NB4 (cell line): ENCODE data around the gene BRSK2.
"Not testable (repeated sequence)": the region's sequence is repeated elsewhere in the genome, so short reads cannot be mapped to it uniquely, and the experiment has no call there.

ENCODE experiments used
- MYC ChIP-seq: IDR thresholded peaks from 2 replicates; pipeline ENCODE4 v1.6.1; 2011; ENCODE audit warnings: low read depth, low read length
- POLR2A ChIP-seq: IDR thresholded peaks from 2 replicates; pipeline ENCODE4 v1.6.1; 2011; ENCODE audit warnings: mild to moderate bottlenecking; ENCODE audit not compliant: insufficient read length; ENCODE audit errors: extremely low read depth
- TF ChIP-seq, protein P1 (sequence below): IDR thresholded peaks from one replicate; pipeline ENCODE4 v1.5.1; 2012; ENCODE audit warnings: low read depth, low read length
- TF ChIP-seq, protein P2 (sequence below): IDR thresholded peaks from 2 replicates; pipeline ENCODE4 v1.6.1; 2011; ENCODE audit warnings: low read depth, low read length

DNA sequence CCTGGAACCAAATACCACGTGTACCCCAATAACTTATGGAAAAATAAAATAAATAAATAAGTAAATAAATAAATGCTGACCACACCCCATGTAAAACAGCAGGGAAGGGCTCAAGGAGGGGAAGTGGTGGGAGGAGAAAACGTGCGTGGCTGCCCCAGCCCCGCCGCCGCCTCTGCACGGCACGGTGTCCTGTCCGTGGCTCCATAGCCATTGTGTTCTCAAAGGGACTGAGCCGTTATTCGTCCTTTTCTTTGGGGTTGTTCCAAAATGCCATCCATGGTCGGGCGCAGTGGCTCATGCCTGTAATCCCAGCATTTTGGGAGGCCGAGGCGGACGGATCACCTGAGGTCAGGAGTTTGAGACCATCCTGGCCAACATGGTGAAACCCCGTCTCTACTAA is 30.8 kb upstream of the BRSK2 start:
- TF ChIP-seq, protein P1, sequence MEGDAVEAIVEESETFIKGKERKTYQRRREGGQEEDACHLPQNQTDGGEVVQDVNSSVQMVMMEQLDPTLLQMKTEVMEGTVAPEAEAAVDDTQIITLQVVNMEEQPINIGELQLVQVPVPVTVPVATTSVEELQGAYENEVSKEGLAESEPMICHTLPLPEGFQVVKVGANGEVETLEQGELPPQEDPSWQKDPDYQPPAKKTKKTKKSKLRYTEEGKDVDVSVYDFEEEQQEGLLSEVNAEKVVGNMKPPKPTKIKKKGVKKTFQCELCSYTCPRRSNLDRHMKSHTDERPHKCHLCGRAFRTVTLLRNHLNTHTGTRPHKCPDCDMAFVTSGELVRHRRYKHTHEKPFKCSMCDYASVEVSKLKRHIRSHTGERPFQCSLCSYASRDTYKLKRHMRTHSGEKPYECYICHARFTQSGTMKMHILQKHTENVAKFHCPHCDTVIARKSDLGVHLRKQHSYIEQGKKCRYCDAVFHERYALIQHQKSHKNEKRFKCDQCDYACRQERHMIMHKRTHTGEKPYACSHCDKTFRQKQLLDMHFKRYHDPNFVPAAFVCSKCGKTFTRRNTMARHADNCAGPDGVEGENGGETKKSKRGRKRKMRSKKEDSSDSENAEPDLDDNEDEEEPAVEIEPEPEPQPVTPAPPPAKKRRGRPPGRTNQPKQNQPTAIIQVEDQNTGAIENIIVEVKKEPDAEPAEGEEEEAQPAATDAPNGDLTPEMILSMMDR: not testable (repeated sequence)
- TF ChIP-seq, protein P2, sequence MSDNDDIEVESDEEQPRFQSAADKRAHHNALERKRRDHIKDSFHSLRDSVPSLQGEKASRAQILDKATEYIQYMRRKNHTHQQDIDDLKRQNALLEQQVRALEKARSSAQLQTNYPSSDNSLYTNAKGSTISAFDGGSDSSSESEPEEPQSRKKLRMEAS: not testable (repeated sequence)
- not testable (repeated sequence) for TF ChIP-seq POLR2A, MYC
